Astrocyte (in vitro differentiated cells and primary cell): Measurements from ENCODE around the gene DHRS3.

Experiments
- CTCF ChIP-seq: IDR thresholded peaks from 2 replicates; pipeline ENCODE4 v1.5.1; 2011; ENCODE audit warnings: low read depth, mild to moderate bottlenecking, inconsistent platforms, low read length, moderate library complexity; ENCODE audit not compliant: insufficient read depth
- EZH2 ChIP-seq: IDR thresholded peaks from 2 replicates; pipeline ENCODE4 v1.6.1; 2012; ENCODE audit warnings: mild to moderate bottlenecking, low read length, inconsistent platforms; ENCODE audit not compliant: insufficient read depth

DNA sequence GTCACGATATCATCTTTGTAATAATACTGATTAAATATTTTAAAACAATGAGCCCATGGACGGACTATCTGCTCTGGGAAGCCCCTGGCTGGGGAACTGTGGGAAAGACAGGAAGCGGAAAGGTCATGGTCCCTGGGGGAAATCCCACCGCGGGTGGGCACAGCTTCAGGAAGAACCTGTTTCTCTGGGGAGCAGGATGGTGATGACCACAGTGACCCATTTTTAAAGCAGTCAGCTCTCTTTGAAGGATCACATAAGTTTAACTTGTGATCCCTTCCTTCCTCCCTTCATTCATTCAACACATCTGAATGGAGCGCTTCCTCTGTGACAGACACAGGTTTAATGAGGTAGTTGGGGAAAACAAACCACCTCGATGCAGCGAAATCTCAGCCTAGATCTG, 73.0 kb downstream of the DHRS3 start:
- TF ChIP-seq CTCF (no peak), EZH2 (no peak)
